ENCODE data around the gene CGB3.
A peak's percentile ranks its signal among the peaks of the same experiment; 100 is the strongest.
"Not testable (repeated sequence)": the region's sequence is repeated elsewhere in the genome, so short reads cannot be mapped to it uniquely, and the experiment has no call there.

CGB3 gene

DNA sequence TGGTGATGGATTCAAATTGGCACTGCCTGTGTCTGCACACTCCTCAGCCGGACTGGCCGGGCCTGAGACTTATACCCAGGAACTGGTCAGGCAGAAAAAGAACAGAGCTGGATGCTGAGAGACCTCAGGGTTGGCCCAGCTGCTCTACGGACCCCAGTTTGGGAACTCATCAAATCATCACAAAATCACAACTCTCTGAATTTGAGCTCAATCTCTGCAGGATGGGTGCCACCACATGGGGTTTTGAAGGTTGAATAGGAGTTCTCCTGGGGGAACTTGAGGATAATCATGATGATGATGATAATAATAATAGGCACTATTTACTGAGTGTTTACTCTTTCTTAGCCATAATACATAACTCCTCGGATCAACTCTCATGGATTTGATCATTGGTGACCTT lies 18.5 kb upstream of the CGB3 start:
- DNase-seq (ENCODE audit: low read depth), result not testable (repeated sequence)

- no peak for DNase-seq (ENCODE audit: low read depth)
Measured at GRCh38 chr19:49042177-49042576, 18.0 kb upstream of the CGB3 start.

DNA sequence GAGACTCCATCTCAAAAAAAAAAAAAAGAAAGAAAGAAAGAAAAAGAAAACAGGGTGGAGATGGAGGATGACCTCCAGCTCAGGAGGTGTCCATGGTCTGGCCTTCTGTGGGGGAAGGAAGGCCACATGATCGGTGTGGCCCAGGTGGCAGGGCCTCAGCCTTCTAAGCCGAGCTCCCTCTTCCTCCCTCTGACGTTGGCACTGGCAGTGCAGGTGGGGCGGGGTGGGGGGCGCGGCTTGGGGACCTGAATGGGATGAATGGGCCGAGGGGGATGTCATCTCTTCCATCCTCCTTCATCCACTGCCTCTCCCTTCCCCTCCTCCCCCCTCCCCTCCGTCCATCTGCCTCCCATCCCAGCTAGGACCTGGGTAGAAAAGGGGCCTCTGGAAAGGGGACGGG lies 15.6 kb upstream of the CGB3 start:
- DNase-seq (ENCODE audit: low read depth), result not testable (repeated sequence)

DNA sequence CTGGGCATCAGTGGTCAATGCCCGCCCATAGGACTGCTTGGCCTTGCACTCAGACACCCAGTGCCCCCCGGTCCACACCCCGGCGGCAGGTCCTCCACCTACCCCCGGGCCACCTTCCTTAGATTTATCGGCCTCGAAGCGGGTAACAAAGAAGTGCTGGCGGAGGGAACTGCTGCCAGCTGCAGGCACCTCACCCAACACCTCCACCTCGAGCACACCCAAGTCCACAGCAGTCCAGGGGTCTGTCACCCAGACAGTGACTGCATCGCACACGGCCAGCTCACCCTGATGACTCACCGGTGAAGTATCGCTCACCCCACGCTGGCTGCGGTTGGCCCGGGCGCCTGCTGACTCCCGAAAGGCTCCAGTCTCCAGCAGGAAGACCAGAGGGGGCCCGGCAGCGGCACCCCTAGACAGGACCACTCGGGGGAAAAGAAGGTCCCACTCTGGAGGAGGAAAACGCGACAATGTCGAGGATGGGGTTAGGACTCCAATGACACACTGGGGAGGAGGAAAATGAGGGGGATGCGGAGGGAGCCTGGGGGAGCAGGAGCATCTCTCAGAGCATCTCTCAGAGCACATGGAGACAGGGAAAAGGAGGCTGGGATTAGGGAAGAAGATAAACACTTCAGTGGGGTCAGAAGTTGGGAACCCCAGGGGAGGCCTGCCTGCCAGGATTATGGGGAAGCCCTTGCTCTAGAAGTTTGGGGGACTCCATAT lies 14.6 kb upstream of the CGB3 start:
- not testable (repeated sequence) for DNase-seq (ENCODE audit: low read depth)

DNA sequence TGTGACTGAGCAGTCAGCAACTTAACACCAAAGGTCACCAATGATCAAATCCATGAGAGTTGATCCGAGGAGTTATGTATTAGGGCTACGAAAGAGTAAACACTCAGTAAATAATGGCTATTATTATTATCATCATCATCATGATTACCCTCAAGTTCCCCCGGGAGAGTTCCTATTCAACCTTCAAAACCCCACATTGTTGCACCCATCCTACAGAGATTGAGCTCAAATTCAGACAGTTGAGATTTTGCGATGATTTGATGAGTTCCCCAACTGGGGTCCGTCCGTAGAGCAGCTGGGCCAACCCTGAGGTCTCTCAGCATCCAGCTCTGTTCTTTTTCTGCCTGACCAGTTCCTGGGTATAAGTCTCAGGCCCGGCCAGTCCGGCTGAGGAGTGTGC lies 14.0 kb upstream of the CGB3 start:
- DNase-seq (ENCODE audit: low read depth), result not testable (repeated sequence)

DNA sequence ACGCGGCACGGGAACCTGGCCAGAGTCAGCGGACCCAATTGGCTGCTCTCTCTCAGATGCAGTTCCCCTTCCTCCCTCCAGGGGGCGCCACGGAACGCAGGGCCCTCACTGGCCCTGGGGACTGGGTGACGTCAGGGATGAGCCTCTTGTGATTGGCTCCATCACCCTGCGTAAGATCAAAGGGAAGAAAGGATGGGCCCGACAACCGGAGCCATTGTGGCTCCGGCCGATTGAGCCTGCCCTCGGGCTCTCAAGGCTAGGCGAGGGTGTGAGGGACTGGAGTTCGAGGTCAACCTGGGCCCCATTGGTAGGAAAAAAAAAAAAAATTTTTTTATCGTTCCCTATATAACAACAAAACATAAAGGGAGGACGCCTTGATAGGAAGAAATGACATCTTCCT lies 12.7 kb upstream of the CGB3 start, which contains the start of gene CGB1:
CGB1 (minus strand) TSS at position 81 of the 400 bp plus-strand sequence. CDS start 184 bp downstream, outside the sequence.
- DNase-seq (ENCODE audit: low read depth), result not testable (repeated sequence)

GRCh38 chr19:49031642-49032301 lies 7.6 kb upstream of the CGB3 start, which contains the start of gene CGB2:
CGB2 (plus strand) TSS chr19:49031890; CDS start chr19:49032096, 206 bp downstream.
- not testable (repeated sequence) for DNase-seq (ENCODE audit: low read depth)

GRCh38 chr19:49030323-49030722 lies 6.2 kb upstream of the CGB3 start:
- not testable (repeated sequence) for DNase-seq (ENCODE audit: low read depth)

DNA sequence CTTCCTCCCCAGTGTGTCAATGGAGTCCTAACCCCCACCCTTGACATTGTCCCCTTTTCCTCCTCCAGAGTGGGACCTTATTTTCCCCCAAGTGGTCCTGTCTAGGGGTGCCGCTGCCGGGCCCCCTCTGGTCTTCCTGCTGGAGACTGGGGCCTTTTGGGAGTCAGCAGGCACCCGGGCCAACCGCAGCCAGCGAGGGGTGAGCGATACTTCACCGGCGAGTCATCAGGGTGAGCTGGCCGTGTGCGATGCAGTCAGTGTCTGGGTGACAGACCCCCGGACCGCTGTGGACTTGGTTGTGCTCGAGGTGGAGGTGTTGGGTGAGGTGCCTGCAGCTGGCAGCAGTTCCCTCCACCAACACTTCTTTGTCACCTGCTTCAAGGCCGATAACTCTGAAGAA lies 5.6 kb upstream of the CGB3 start:
- not testable (repeated sequence) for DNase-seq (ENCODE audit: low read depth)

DNA sequence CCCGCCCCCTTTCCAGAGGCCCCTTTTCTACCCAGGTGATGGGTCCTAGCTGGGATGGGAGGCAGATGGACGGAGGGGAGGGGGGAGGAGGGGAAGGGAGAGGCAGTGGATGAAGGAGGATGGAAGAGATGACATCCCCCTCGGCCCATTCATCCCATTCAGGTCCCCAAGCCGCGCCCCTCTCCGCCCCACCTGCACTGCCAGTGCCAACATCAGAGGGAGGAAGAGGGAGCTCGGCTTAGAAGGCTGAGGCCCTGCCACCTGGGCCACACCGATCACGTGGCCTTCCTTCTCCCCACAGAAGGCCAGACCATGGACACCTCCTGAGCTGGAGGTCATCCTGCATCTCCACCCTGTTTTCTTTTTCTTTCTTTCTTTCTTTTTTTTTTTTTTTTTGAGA lies 4.6 kb upstream of the CGB3 start:
- not testable (repeated sequence) for DNase-seq (ENCODE audit: low read depth)

GRCh38 chr19:49025599-49025998 lies 1.5 kb upstream of the CGB3 start:
- DNase-seq (ENCODE audit: low read depth), result not testable (repeated sequence)

DNA sequence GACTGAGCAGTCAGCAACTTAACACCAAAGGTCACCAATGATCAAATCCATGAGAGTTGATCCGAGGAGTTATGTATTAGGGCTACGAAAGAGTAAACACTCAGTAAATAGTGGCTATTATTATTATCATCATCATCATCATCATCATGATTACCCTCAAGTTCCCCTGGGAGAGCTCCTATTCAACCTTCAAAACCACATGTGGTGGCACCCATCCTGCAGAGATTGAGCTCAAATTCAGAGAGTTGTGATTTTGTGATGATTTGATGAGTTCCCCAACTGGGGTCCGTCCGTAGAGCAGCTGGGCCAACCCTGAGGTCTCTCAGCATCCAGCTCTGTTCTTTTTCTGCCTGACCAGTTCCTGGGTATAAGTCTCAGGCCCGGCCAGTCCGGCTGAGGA lies 955 bp upstream of the CGB3 start:
- DNase-seq (ENCODE audit: low read depth), result not testable (repeated sequence)

GRCh38 chr19:49022116-49022515 lies 2.0 kb downstream of the CGB3 start:
- DNase-seq (ENCODE audit: low read depth), result no peak

- DNase-seq (ENCODE audit: low read depth), result no peak
Measured at GRCh38 chr19:49020931-49021895, 2.9 kb downstream of the CGB3 start.

GRCh38 chr19:49020342-49020741 lies 3.8 kb downstream of the CGB3 start:
- DNase-seq (ENCODE audit: low read depth), result no peak

- DNase-seq (ENCODE audit: low read depth), result peak; percentile 40
Measured at GRCh38 chr19:49019242-49019932, 4.7 kb downstream of the CGB3 start.

DNA sequence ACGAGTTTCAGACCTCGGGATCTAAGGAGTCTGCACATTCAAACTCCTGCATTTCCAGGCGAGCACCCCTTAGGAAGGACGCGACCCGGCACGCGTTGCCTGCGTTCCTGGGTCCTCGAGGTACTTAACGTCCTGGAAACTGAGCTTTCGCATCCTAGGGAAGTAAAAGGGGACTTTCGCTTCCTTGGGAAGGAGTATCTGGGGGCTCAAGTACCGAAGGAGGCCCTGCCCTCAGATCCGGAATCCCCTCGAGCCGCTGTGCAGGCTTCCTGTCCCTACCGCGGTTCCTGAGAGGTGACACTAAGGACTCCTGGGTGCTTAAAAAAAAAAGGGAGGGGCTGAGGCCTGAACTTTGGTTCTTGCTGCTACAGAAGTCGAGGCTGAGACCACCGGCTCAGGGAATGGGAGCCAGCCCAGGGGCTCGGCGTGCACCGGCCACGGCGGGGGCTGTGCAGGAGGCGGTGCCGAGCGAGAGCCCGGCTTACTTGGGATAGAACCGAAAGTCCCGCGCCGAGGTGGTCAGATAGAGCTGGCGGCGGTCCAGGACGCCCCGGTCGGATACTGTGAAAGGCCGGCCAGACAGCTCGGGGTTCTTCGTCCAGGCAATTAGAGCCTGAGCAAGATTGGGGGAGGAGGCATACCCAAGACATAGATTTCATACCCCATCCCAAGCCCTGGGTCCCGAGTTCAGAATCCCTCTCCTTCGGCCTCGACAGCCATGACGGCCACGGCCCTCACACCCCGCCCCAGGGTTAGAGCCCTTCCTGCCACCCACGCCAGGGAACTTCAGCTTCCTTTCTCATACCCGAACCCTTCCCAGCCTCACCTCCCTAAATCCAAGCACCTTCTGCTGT lies 5.5 kb downstream of the CGB3 start:
- not testable (repeated sequence) for DNase-seq (ENCODE audit: low read depth)

DNA sequence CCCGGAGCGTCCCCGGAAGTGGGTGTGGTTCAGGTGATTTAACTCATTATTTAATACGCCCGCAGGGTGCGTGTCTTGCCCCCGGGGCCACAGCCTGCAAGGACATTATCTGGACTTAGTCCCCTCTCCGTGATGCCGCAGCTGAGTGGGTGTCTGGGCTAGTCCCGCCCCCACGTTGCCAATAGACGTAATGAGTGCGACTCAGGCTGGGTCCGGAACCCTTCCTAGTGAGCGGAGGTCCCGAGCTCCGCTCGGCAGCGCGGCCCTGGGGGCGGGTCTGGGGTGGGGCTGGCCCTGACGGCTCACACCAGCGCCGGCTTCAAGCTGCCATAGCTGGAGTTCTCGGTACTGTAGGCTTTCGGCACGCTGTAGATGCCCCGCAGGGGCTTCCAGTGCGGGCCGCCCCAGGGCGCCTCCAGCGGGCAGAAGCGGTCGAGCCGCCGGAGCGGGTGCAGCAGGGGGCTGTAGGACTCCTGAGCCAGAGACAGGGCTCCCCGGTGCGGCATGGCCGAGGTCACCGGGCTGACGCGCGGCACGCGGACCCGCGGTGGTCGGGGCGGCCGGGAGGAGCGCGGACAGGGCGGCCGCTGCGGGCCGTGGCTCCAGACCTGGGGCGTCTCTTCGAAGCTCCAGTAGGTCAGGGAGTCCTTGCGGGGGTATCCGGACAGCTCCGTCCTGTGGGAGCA lies 6.3 kb downstream of the CGB3 start:
- DNase-seq (ENCODE audit: low read depth), result peak; percentile 44

GRCh38 chr19:49017041-49017665 lies 7.0 kb downstream of the CGB3 start, which contains the start of gene LHB:
LHB (minus strand) TSS chr19:49017091; CDS start chr19:49017081, 10 bp downstream.
- DNase-seq (ENCODE audit: low read depth), result no peak

Measured in stimulated activated CD8-positive, alpha-beta memory T cell treated with anti-CD3 and anti-CD28 coated beads, Interleukin-15, amount 100 ng/mL, for 1 hour (primary cell).